ENCODE measurements around the gene SLC4A2. TPM values are rescaled to one million over a fixed set of nuclear protein-coding genes. Genes with fewer than 3 reads are reported as not detected.

SLC4A2 gene
- total and polyA plus RNA-seq, 12 donors, result 31.5 to 258 (median 151) TPM

DNA sequence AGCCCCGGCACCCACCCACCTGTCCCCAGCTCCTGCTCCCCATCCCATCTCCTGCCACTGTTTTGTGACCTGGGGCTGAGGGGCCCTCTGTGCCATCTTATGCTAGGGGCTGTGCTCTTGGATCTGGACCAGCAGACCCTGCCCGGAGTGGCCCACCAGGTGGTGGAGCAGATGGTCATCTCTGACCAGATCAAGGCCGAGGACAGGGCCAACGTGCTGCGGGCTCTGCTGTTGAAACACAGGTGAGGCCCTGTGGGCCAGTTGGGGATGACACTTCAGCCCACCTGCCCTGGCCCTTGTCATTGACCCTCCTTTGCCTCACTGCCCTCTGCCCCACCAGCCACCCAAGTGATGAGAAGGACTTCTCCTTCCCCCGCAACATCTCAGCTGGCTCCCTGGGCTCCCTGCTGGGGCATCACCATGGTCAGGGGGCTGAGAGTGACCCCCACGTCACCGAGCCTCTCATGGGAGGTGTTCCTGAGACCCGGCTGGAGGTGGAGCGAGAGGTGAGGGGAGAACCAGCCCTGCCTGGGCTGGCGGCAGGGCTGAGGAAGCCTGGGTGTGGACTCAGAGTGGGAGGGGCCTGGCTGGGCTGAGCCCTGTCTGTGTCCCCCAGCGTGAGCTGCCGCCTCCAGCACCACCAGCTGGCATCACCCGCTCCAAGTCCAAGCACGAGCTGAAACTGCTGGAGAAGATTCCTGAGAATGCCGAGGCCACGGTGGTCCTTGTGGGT lies 10.6 kb downstream of the SLC4A2 start:
- TF ChIP-seq, protein P1, sequence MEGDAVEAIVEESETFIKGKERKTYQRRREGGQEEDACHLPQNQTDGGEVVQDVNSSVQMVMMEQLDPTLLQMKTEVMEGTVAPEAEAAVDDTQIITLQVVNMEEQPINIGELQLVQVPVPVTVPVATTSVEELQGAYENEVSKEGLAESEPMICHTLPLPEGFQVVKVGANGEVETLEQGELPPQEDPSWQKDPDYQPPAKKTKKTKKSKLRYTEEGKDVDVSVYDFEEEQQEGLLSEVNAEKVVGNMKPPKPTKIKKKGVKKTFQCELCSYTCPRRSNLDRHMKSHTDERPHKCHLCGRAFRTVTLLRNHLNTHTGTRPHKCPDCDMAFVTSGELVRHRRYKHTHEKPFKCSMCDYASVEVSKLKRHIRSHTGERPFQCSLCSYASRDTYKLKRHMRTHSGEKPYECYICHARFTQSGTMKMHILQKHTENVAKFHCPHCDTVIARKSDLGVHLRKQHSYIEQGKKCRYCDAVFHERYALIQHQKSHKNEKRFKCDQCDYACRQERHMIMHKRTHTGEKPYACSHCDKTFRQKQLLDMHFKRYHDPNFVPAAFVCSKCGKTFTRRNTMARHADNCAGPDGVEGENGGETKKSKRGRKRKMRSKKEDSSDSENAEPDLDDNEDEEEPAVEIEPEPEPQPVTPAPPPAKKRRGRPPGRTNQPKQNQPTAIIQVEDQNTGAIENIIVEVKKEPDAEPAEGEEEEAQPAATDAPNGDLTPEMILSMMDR (IDR thresholded peaks at IDR 0.05), result no peak
- no peak for TF ChIP-seq POLR2A (IDR thresholded peaks at IDR 0.05)
- WGBS, 4 donors, result 89 to 94% (median 92%) methylated on average over 3 to 17 of the region's 17 CpGs
- peaks cover 0 to 100% of the 10 kb centered on the region in 2 donors for H3K36me3 ChIP-seq (replicated peaks in 1 of 2)

DNA sequence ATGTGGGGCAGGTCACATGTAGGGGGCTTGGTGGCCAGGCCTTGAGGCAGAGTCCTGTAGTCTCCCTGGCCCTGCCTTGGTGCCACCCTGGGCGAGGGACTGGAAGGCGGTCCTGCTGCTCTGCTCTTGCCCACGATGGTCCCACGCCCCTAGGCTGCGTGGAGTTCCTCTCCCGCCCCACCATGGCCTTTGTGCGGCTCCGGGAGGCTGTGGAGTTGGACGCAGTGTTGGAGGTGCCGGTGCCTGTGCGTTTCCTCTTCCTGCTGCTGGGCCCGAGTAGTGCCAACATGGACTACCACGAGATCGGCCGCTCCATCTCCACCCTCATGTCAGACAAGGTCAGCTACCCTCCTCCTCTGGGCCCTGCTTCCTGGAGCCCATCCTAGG lies 11.2 kb downstream of the SLC4A2 start:
- no peaks in the 10 kb centered on the region for H3K4me1 ChIP-seq (replicated peaks in 1 of 2)
- peaks cover 0 to 100% of the 10 kb centered on the region in 2 donors for H3K36me3 ChIP-seq (replicated peaks in 1 of 2)
- WGBS, 4 donors, result 87 to 94% (median 89%) methylated on average over 3 to 15 of the region's 15 CpGs
- H3K27me3 ChIP-seq, result no peaks in the 10 kb centered on the region
- no peak overlapping the region for H3K4me3 ChIP-seq
- TF ChIP-seq, protein P1 (IDR thresholded peaks at IDR 0.05), result no peak
- no peak for TF ChIP-seq POLR2A (IDR thresholded peaks at IDR 0.05)
- no peak overlapping the region for H3K27ac ChIP-seq
- H3K9me3 ChIP-seq (replicated peaks in 1 of 3), result no peaks in the 10 kb centered on the region
- intact Hi-C loops (cut with DNase I), result no loop called here
- DNase-seq, result no peak

More for the DNA sequence above, 10.6 kb downstream of the SLC4A2 start:
- H3K27ac ChIP-seq, result no peak overlapping the region
- H3K9me3 ChIP-seq (replicated peaks in 1 of 3), result no peaks in the 10 kb centered on the region
- intact Hi-C loops (cut with DNase I), result no loop called here
- H3K4me1 ChIP-seq (replicated peaks in 1 of 2), result no peaks in the 10 kb centered on the region
- H3K27me3 ChIP-seq, result no peaks in the 10 kb centered on the region
- DNase-seq, result no peak
- H3K4me3 ChIP-seq, result no peak overlapping the region

- H3K9me3 ChIP-seq (replicated peaks in 1 of 3), result no peaks in the 10 kb centered on the region
- TF ChIP-seq POLR2A (IDR thresholded peaks at IDR 0.05), result no peak
- TF ChIP-seq, protein P1 (IDR thresholded peaks at IDR 0.05), result no peak
- no peaks in the 10 kb centered on the region for H3K27me3 ChIP-seq
- no peak overlapping the region for H3K27ac ChIP-seq
- intact Hi-C loops (cut with DNase I), result no loop called here
- no peak overlapping the region for H3K4me3 ChIP-seq
- WGBS, 4 donors, result 92 to 97% (median 95%) methylated on average over 20 to 39 of the region's 39 CpGs
- DNase-seq, result no peak
- peaks cover 0 to 93% of the 10 kb centered on the region in 2 donors for H3K36me3 ChIP-seq (replicated peaks in 1 of 2)
- no peaks in the 10 kb centered on the region for H3K4me1 ChIP-seq (replicated peaks in 1 of 2)
Observed at GRCh38 chr7:151071032-151071866, 11.9 kb downstream of the SLC4A2 start.

DNA sequence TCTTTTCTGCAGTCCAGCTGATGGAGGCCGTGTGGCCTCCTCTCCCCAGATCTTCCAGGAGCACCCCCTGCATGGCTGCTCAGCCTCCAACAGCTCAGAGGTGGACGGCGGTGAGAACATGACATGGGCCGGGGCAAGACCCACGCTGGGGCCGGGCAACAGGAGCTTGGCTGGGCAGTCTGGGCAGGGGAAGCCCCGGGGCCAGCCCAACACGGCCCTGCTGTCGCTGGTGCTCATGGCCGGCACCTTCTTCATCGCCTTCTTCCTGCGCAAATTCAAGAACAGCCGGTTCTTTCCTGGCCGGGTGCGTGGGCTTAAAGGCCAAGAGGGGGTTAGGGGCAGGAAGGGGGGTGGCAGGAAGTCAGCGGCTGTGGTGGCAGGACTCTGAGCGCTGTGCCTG lies 14.6 kb downstream of the SLC4A2 start:
- 90 to 93% (median 91%) methylated on average over 2 to 17 of the region's 17 CpGs for WGBS, 4 donors
- Histone ChIP-seq H3K4me3 (no peak overlapping the region), H3K36me3 (replicated peaks in 1 of 2) (peaks cover 0 to 66% of the 10 kb centered on the region in 2 donors), H3K27me3 (no peaks in the 10 kb centered on the region), H3K4me1 (replicated peaks in 1 of 2) (peaks cover 0 to 16% of the 10 kb centered on the region in 2 donors), H3K27ac (no peak overlapping the region), H3K9me3 (replicated peaks in 1 of 3) (no peaks in the 10 kb centered on the region)
- no peak for DNase-seq
- TF ChIP-seq, protein P1 (IDR thresholded peaks at IDR 0.05), result no peak
- no peak for TF ChIP-seq POLR2A (IDR thresholded peaks at IDR 0.05)
- intact Hi-C loops (cut with DNase I), result no loop called here
